Measurements from ENCODE around the gene TLNRD1. TPM values are rescaled to one million over a fixed set of nuclear protein-coding genes. Genes with fewer than 3 reads are reported as not detected.

Gene TLNRD1
- polyA plus RNA-seq, 1 donor: 14.0 TPM

GRCh38 chr15:80977627-80978036 is 23.1 kb upstream of the TLNRD1 start:
- no peak for DNase-seq (ENCODE audit: low read depth)

- no peak for DNase-seq (ENCODE audit: low read depth)
Observed at GRCh38 chr15:80978685-80979329, 21.9 kb upstream of the TLNRD1 start.

- DNase-seq (ENCODE audit: low read depth): no peak
Observed at GRCh38 chr15:80979538-80980200, 21.1 kb upstream of the TLNRD1 start.

GRCh38 chr15:80982205-80982604 is 18.5 kb upstream of the TLNRD1 start:
- DNase-seq (ENCODE audit: low read depth): no peak

GRCh38 chr15:80982839-80983238 is 17.9 kb upstream of the TLNRD1 start:
- DNase-seq (ENCODE audit: low read depth): no peak

- no peak for DNase-seq (ENCODE audit: low read depth)
Observed at GRCh38 chr15:80984856-80985255, 15.9 kb upstream of the TLNRD1 start.

GRCh38 chr15:80985981-80986380 is 14.7 kb upstream of the TLNRD1 start:
- no peak for DNase-seq (ENCODE audit: low read depth)

- no peak for DNase-seq (ENCODE audit: low read depth)
Observed at GRCh38 chr15:80986487-80986886, 14.2 kb upstream of the TLNRD1 start.

GRCh38 chr15:80988148-80988796 is 12.5 kb upstream of the TLNRD1 start:
- DNase-seq (ENCODE audit: low read depth): no peak

- no peak for DNase-seq (ENCODE audit: low read depth)
Observed at GRCh38 chr15:80989081-80989517, 11.6 kb upstream of the TLNRD1 start.

- peak; percentile 85 for DNase-seq (ENCODE audit: low read depth)
Observed at GRCh38 chr15:80989518-80990478, 10.9 kb upstream of the TLNRD1 start, which contains the start of gene MESD. MESD (minus strand) TSS chr15:80989819; CDS start chr15:80989791, 28 bp downstream.

GRCh38 chr15:80990955-80991354 is 9.8 kb upstream of the TLNRD1 start:
- no peak for DNase-seq (ENCODE audit: low read depth)

- no peak for DNase-seq (ENCODE audit: low read depth)
Observed at GRCh38 chr15:80991421-80991820, 9.3 kb upstream of the TLNRD1 start.

GRCh38 chr15:80992006-80992405 is 8.7 kb upstream of the TLNRD1 start:
- DNase-seq (ENCODE audit: low read depth): no peak

- DNase-seq (ENCODE audit: low read depth): no peak
Observed at GRCh38 chr15:80992441-80992840, 8.3 kb upstream of the TLNRD1 start.

- DNase-seq (ENCODE audit: low read depth): no peak
Observed at GRCh38 chr15:80996247-80996646, 4.5 kb upstream of the TLNRD1 start.

GRCh38 chr15:80997692-80998091 is 3.0 kb upstream of the TLNRD1 start:
- no peak for DNase-seq (ENCODE audit: low read depth)

- no peak for DNase-seq (ENCODE audit: low read depth)
Observed at GRCh38 chr15:80998251-80998650, 2.5 kb upstream of the TLNRD1 start.

GRCh38 chr15:80999623-81000036 is 1.1 kb upstream of the TLNRD1 start:
- no peak for DNase-seq (ENCODE audit: low read depth)

- DNase-seq (ENCODE audit: low read depth): no peak
Observed at GRCh38 chr15:81000144-81000623, 539 bp upstream of the TLNRD1 start.
